Fibroblast of lung (primary cell): ENCODE results near the gene DDC. TPM values are rescaled to one million over a fixed set of nuclear protein-coding genes. Genes with fewer than 3 reads are reported as not detected.

Source experiments
- DNase-seq, 2 donors: peaks; one replicate each; pipeline versions ENCODE4 v3.0.0 to v3.0.0-alpha.2; 2010; ENCODE audit warnings: low read depth in 2 of 2
- H2AFZ ChIP-seq: 2 replicates; pipeline ENCODE4 v1.5.1; 2012; ENCODE audit warnings: low read length, control low read depth, inconsistent platforms
- H3K27ac ChIP-seq: 2 replicates; pipeline ENCODE4 v1.5.1; 2011; ENCODE audit warnings: low read length, control low read depth; ENCODE audit not compliant: insufficient read depth
- H3K27me3 ChIP-seq: 2 replicates; pipeline ENCODE4 v1.5.1; 2011; ENCODE audit warnings: mild to moderate bottlenecking, low read length; ENCODE audit not compliant: control insufficient read depth, insufficient read depth
- H3K36me3 ChIP-seq: 2 replicates; pipeline ENCODE4 v1.5.1; 2011; ENCODE audit warnings: low read length; ENCODE audit not compliant: control insufficient read depth, insufficient read depth
- H3K4me1 ChIP-seq: 2 replicates; pipeline ENCODE4 v1.5.1; 2011; ENCODE audit warnings: low read length; ENCODE audit not compliant: control insufficient read depth, insufficient read depth; ENCODE audit errors: extremely low read depth
- H3K4me2 ChIP-seq: 2 replicates; pipeline ENCODE4 v1.5.1; 2011; ENCODE audit warnings: low read length, control low read depth; ENCODE audit not compliant: insufficient read depth; ENCODE audit errors: extremely low read depth
- H3K4me3 ChIP-seq, 4 experiments: fragments of 200-600 bp in 1 of 4; sonication (generic) in 1 of 4; replicated peaks in 1 of 4; 2 replicates each; pipeline ENCODE4 v1.5.1; 2011 to 2016; ENCODE audit warnings: low read length in 4 of 4, low read depth in 3 of 4, mild to moderate bottlenecking in 3 of 4, control low read depth in 2 of 4, inconsistent platforms in 1 of 4, mixed read lengths in 1 of 4; ENCODE audit not compliant: insufficient read depth in 1 of 4; ENCODE audit errors: control extremely low read depth in 1 of 4
- H3K79me2 ChIP-seq: 2 replicates; pipeline ENCODE4 v1.5.1; 2012; ENCODE audit warnings: mild to moderate bottlenecking, low read length, inconsistent platforms; ENCODE audit not compliant: control insufficient read depth, insufficient read depth
- H3K9ac ChIP-seq: 2 replicates; pipeline ENCODE4 v1.5.1; 2011; ENCODE audit warnings: mild to moderate bottlenecking, low read length, control low read depth; ENCODE audit not compliant: insufficient read depth
- H3K9me3 ChIP-seq: 2 replicates; pipeline ENCODE4 v1.5.1; 2012; ENCODE audit warnings: low read depth, low read length; ENCODE audit not compliant: control insufficient read depth, insufficient read depth
- H4K20me1 ChIP-seq: 2 replicates; pipeline ENCODE4 v1.5.1; 2011; ENCODE audit warnings: low read length; ENCODE audit not compliant: control insufficient read depth, insufficient read depth; ENCODE audit errors: extremely low read depth
- EZH2 ChIP-seq: IDR thresholded peaks from 2 replicates; pipeline ENCODE4 v1.5.1; 2012; ENCODE audit warnings: low read length, control low read depth, mild to moderate bottlenecking; ENCODE audit errors: missing control alignments
- polyA plus RNA-seq, 2 donors: library from polyadenylated mRNA; depleted of rRNA in 1 of 2; stranded (reverse) in 1 of 2; unstranded in 1 of 2; fragments of >200 nt; gene quantifications; 2 replicates each; pipeline ENCODE4 v1.2.1, GENCODE V29; 2011 to 2012; ENCODE audit warnings: missing spikeins in 1 of 2
- total RNA-seq: library from RNA; depleted of rRNA; stranded (reverse); fragments of >200 nt; gene quantifications from 2 replicates; pipeline ENCODE4 v1.2.1, GENCODE V29; 2014
- TF ChIP-seq, protein P1 (sequence below), 2 donors: IDR thresholded peaks in 1 of 2; conservative IDR thresholded peaks in 1 of 2; 1 replicate in 1 of 2; 2 replicates in 1 of 2; pipeline ENCODE4 v1.5.1; 2011 to 2012; ENCODE audit warnings: low read length in 2 of 2, control low read depth in 1 of 2, inconsistent platforms in 1 of 2, low read depth in 1 of 2, mild to moderate bottlenecking in 1 of 2

DDC gene
- total and polyA plus RNA-seq, 2 donors (not counting 1 experiment from before 2014, with no cell fraction given) = not detected

GRCh38 chr7:50423860-50424259, 141.3 kb downstream of the DDC start:
- H3K4me3 ChIP-seq = no peak overlapping the region
- no peaks in the 10 kb centered on the region for H3K27me3 ChIP-seq
- no peak overlapping the region for H3K27ac ChIP-seq
- TF ChIP-seq, protein P1, sequence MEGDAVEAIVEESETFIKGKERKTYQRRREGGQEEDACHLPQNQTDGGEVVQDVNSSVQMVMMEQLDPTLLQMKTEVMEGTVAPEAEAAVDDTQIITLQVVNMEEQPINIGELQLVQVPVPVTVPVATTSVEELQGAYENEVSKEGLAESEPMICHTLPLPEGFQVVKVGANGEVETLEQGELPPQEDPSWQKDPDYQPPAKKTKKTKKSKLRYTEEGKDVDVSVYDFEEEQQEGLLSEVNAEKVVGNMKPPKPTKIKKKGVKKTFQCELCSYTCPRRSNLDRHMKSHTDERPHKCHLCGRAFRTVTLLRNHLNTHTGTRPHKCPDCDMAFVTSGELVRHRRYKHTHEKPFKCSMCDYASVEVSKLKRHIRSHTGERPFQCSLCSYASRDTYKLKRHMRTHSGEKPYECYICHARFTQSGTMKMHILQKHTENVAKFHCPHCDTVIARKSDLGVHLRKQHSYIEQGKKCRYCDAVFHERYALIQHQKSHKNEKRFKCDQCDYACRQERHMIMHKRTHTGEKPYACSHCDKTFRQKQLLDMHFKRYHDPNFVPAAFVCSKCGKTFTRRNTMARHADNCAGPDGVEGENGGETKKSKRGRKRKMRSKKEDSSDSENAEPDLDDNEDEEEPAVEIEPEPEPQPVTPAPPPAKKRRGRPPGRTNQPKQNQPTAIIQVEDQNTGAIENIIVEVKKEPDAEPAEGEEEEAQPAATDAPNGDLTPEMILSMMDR (conservative IDR thresholded peaks at IDR 0.05 in 1 of 2, IDR thresholded peaks at IDR 0.05 in 1 of 2; ENCODE audit: low read depth in 1 of 2, low read length in 2 of 2) = no peak
- no peak for TF ChIP-seq EZH2
- no peaks in the 10 kb centered on the region for H3K36me3 ChIP-seq
- H3K4me2 ChIP-seq = no peak overlapping the region
- H3K9me3 ChIP-seq = no peaks in the 10 kb centered on the region
- no peak overlapping the region for H3K9ac ChIP-seq
- H3K79me2 ChIP-seq = no peaks in the 10 kb centered on the region
- no peaks in the 10 kb centered on the region for H3K4me1 ChIP-seq
- H4K20me1 ChIP-seq = no peaks in the 10 kb centered on the region
- DNase-seq = no peak
- H2AFZ ChIP-seq = no peak overlapping the region

GRCh38 chr7:50422858-50423257, 142.3 kb downstream of the DDC start:
- Histone ChIP-seq H3K27ac (no peak overlapping the region), H3K4me3 (no peak overlapping the region), H3K79me2 (no peaks in the 10 kb centered on the region), H3K9me3 (no peaks in the 10 kb centered on the region), H3K9ac (no peak overlapping the region), H3K27me3 (no peaks in the 10 kb centered on the region), H3K4me2 (no peak overlapping the region), H4K20me1 (no peaks in the 10 kb centered on the region), H3K36me3 (no peaks in the 10 kb centered on the region), H3K4me1 (no peaks in the 10 kb centered on the region), H2AFZ (no peak overlapping the region)
- TF ChIP-seq, protein P1 (conservative IDR thresholded peaks at IDR 0.05 in 1 of 2, IDR thresholded peaks at IDR 0.05 in 1 of 2; ENCODE audit: low read depth in 1 of 2, low read length in 2 of 2) = no peak
- no peak for DNase-seq

DNA sequence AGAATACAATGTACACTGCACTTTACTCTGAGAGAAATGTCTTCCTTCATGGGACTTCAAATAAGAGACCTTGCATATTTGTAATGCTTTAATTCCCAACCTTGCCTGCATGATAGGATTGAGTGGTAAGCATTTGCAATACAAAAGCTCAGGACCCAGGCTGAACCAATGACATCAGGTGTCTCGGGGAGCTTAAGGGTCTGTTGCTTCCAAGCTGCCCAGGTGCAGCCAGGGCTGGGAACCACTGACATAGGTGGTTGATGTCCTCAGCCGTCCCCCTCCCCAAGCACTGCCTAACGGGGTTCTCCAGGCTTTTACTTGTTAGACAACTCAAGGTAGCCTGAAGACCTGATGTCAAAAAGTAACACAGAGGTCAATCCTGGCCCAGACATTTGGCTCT, 144.2 kb downstream of the DDC start:
- no peaks in the 10 kb centered on the region for H3K27me3 ChIP-seq
- no peak overlapping the region for H3K4me3 ChIP-seq
- DNase-seq = no peak
- no peak overlapping the region for H2AFZ ChIP-seq
- H3K4me1 ChIP-seq = no peaks in the 10 kb centered on the region
- no peaks in the 10 kb centered on the region for H3K79me2 ChIP-seq
- TF ChIP-seq, protein P1 (conservative IDR thresholded peaks at IDR 0.05 in 1 of 2, IDR thresholded peaks at IDR 0.05 in 1 of 2; ENCODE audit: low read depth in 1 of 2, low read length in 2 of 2) = no peak
- TF ChIP-seq EZH2 = no peak
- no peaks in the 10 kb centered on the region for H3K9me3 ChIP-seq
- no peaks in the 10 kb centered on the region for H4K20me1 ChIP-seq
- H3K36me3 ChIP-seq = no peaks in the 10 kb centered on the region
- H3K4me2 ChIP-seq = no peak overlapping the region
- no peak overlapping the region for H3K9ac ChIP-seq
- H3K27ac ChIP-seq = no peak overlapping the region
